Fibroblast of pulmonary artery (primary cell): ENCODE results near the gene NLRC5.

Experiments
- DNase-seq: peaks from one replicate; pipeline ENCODE4 v3.0.0-alpha.2; 2010; ENCODE audit warnings: low read depth
- H3K4me3 ChIP-seq: replicated peaks from 2 replicates; pipeline ENCODE4 v1.5.1; 2011; ENCODE audit warnings: low read depth, mild to moderate bottlenecking, control low read depth, low read length, moderate library complexity
- TF ChIP-seq, protein P1 (sequence below): IDR thresholded peaks from 2 replicates; pipeline ENCODE4 v1.5.1; 2011; ENCODE audit warnings: mild to moderate bottlenecking, control low read depth, low read length, inconsistent platforms; ENCODE audit errors: missing control alignments

The NLRC5 gene

DNA sequence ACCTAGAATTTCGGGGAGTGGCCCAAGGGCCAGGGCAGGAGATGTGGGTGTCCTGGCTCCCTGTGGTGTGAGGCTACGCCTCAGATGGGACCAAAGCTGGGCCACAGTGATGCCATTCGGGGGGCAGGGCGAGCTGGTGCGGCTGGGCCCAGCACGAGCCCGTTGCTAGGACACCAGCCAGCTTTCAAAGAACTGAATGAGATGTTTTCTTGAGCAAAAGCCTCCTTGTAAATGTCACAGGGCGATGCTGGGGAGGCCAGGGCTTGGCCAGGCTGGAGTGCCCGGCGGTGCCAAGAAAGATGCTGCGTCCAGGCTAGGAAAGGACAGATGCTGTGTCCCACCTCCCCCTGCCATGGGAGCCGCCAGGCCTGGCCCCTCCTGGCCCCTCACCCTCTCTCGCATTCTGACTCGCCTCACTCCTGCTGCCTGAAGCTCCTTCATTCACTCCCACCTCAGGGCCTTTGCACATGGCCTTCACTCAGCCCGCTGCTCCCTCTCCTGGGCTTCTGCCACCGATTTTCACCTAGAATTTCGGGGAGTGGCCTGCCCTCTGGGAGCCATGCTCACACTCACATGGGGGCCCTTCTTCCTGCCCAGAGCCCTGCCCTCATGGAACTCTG lies 142.1 kb downstream of the NLRC5 start:
- DNase-seq, result no peak
- no peak overlapping the region for H3K4me3 ChIP-seq
- TF ChIP-seq, protein P1, sequence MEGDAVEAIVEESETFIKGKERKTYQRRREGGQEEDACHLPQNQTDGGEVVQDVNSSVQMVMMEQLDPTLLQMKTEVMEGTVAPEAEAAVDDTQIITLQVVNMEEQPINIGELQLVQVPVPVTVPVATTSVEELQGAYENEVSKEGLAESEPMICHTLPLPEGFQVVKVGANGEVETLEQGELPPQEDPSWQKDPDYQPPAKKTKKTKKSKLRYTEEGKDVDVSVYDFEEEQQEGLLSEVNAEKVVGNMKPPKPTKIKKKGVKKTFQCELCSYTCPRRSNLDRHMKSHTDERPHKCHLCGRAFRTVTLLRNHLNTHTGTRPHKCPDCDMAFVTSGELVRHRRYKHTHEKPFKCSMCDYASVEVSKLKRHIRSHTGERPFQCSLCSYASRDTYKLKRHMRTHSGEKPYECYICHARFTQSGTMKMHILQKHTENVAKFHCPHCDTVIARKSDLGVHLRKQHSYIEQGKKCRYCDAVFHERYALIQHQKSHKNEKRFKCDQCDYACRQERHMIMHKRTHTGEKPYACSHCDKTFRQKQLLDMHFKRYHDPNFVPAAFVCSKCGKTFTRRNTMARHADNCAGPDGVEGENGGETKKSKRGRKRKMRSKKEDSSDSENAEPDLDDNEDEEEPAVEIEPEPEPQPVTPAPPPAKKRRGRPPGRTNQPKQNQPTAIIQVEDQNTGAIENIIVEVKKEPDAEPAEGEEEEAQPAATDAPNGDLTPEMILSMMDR, result no peak

DNA sequence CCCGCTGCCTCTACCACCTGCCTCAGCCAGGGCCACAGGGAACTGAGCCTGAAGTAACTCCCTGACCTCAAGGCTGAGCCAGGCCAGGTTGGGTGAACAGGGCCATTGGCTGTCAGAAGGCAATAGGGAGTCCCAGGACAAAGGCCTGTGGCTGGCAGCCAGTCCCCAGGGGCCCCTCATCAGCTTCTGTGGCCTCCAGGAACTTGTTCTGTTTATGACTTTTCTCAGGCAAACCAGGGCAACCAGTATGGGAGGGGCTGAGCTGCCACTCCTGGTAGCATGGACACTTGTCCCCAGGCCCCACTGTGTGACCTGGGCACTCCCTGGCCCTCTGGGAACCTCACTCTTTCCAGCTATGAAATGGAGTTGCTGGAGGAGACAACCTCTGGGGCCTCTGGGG lies 143.1 kb downstream of the NLRC5 start:
- TF ChIP-seq, protein P1, result no peak
- no peak overlapping the region for H3K4me3 ChIP-seq
- no peak for DNase-seq

DNA sequence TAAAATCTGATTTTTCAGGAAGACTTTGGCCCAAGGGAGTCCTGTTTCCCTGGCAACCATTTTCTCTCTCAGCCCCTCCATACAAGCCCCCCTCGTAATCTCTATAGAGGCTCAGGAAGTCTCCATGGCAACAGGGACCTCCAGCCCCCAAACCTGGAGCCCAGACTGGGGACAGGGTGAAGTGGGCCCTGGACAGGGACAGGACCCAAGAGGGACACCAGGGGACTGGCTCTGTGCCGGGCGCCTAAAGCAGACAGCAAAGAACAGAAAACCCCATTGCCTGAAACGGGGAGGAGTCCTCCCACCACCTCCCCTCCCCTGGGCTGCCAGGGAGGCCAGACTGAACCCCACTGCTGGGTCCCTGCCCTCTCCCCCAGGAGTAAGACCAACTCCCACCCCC lies 143.7 kb downstream of the NLRC5 start:
- TF ChIP-seq, protein P1, result no peak

More for the DNA sequence above, 143.7 kb downstream of the NLRC5 start:
- DNase-seq, result no peak
- no peak overlapping the region for H3K4me3 ChIP-seq
